ENCODE measurements around the gene GAB2.

GRCh38 chr11:78344094-78344493, 73.5 kb downstream of the GAB2 start:
- no peak for TF ChIP-seq POLR2AphosphoS5 (IDR thresholded peaks at IDR 0.05; ENCODE audit: low read depth, low read length)
- TF ChIP-seq TAF1 (IDR thresholded peaks at IDR 0.05; ENCODE audit: borderline replicate concordance, insufficient read depth, low read length), result no peak
